ENCODE data around the gene C14orf132. TPM values are rescaled to one million over a fixed set of nuclear protein-coding genes. Genes with fewer than 3 reads are reported as not detected.

Gene C14orf132
- polyA plus RNA-seq, 1 donor: 17.4 TPM

GRCh38 chr14:96082420-96083300 is 43.5 kb downstream of the C14orf132 start:
- DNase-seq (ENCODE audit: low read depth): no peak

GRCh38 chr14:96083667-96084320 is 44.6 kb downstream of the C14orf132 start:
- DNase-seq (ENCODE audit: low read depth): no peak

- no peak for DNase-seq (ENCODE audit: low read depth)
These were observed 45.6 kb downstream of the C14orf132 start for GRCh38 chr14:96084796-96085195.

DNA sequence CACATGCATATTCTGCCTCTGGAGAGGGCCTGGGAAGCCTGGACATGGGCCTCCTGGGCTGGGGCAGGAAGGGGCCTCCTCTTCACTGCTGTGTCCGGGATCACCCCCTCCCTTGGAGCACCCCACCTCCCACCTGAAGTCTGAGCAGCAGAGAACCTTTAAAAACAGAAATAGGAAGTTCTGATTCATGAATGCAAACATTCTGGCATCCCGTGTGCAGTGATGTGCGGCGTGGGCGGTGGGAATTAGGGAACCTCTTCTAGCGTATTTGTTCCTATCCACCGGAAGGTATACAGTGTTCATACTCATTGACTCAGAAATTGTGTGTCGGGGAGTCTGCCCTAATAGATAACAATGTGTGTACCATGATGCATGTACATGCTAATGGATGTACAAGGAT is 46.2 kb downstream of the C14orf132 start:
- no peak for DNase-seq (ENCODE audit: low read depth)

DNA sequence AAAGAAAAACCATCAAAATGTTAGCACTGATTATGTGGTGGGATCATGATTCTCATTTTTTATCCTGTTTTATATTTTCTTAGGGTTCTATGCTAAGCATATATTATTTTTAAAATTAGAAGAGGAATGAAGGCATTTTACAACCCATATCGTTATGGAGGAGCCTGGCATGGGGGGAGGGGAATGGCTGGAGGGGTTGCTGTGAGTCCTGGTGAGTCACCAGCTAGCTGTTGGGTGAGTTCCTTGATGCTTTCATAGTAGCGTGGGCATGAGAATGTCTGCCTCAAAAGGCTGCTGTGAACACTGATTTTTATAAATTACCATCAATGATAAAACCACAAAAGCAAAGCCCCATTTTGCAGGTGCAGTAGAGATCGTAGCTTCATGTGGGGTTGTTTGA is 46.9 kb downstream of the C14orf132 start:
- no peak for DNase-seq (ENCODE audit: low read depth)

GRCh38 chr14:96086574-96087077 is 47.5 kb downstream of the C14orf132 start:
- DNase-seq (ENCODE audit: low read depth): no peak

GRCh38 chr14:96088074-96088473 is 48.9 kb downstream of the C14orf132 start:
- DNase-seq (ENCODE audit: low read depth): no peak

DNA sequence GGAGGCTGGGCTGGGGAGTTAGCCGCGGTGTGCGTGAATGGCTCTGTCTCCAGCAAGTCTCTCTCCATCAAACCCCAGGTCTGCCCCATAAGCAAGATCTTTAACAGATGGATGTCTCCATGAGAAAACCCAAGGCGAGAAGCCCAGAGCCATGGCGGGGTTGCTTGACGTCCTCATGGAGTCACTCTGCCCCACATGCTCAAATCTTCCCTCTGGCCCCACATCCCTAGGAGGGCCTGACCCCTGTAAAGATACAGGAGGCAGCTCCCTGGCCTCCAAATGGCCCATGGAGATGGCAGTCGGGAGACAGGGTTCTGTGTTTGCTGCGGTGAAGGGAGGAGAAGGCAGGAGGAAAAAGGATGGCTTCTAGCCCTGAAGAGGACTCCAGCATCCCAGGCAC is 49.3 kb downstream of the C14orf132 start:
- no peak for DNase-seq (ENCODE audit: low read depth)

- no peak for DNase-seq (ENCODE audit: low read depth)
These were observed 49.7 kb downstream of the C14orf132 start for GRCh38 chr14:96088911-96089310.

DNA sequence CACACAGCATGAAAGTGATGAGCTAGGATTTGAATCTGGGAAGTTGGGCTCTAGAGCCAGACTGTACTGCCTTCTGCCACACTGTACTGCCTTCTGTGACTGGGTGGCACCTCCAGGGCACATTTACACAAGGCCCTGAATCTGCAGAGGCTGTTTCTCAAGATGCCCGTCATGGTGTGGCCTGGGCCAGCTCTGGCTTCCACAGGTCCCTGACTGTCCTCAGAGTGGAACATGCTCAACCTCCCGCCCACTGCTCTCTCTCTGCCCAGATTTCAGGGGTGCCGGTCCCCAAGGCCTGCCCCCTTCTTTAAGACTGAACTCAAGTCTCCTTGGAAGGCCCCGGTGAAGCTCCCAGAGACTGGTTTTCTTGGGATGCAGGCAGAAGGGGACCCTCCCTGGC is 50.2 kb downstream of the C14orf132 start:
- no peak for DNase-seq (ENCODE audit: low read depth)

GRCh38 chr14:96090441-96091148 is 51.4 kb downstream of the C14orf132 start:
- peak; percentile 34 for DNase-seq (ENCODE audit: low read depth)

GRCh38 chr14:96091149-96091693 is 52.1 kb downstream of the C14orf132 start:
- DNase-seq (ENCODE audit: low read depth): no peak

- DNase-seq (ENCODE audit: low read depth): no peak
These were observed 52.8 kb downstream of the C14orf132 start for GRCh38 chr14:96091941-96092411.

DNA sequence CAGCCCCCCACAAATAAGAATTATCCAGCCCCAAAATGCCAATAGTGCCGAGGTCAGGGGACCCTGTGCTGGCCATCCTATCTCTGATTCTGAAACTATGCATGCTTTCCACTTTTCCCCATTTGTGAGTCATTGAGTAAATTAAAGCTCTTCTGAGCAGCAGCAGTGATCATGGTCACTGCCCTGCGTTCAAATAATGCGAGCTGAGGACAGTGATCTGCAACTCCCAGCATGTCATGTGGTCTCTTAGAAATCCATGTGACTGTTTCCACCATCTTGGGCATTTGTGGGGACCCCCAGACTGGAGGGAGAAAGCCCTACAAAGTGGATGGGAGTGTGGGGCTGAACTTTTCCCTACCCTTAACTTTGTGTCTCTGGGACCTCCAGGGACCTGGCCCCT is 53.8 kb downstream of the C14orf132 start:
- no peak for DNase-seq (ENCODE audit: low read depth)

- DNase-seq (ENCODE audit: low read depth): no peak
These were observed 55.0 kb downstream of the C14orf132 start for GRCh38 chr14:96094211-96094610.

- DNase-seq (ENCODE audit: low read depth): no peak
These were observed 55.5 kb downstream of the C14orf132 start for GRCh38 chr14:96094656-96095055.

- no peak for DNase-seq (ENCODE audit: low read depth)
These were observed 55.9 kb downstream of the C14orf132 start for GRCh38 chr14:96095058-96095457.

- DNase-seq (ENCODE audit: low read depth): no peak
These were observed 56.7 kb downstream of the C14orf132 start for GRCh38 chr14:96095581-96096476.

DNA sequence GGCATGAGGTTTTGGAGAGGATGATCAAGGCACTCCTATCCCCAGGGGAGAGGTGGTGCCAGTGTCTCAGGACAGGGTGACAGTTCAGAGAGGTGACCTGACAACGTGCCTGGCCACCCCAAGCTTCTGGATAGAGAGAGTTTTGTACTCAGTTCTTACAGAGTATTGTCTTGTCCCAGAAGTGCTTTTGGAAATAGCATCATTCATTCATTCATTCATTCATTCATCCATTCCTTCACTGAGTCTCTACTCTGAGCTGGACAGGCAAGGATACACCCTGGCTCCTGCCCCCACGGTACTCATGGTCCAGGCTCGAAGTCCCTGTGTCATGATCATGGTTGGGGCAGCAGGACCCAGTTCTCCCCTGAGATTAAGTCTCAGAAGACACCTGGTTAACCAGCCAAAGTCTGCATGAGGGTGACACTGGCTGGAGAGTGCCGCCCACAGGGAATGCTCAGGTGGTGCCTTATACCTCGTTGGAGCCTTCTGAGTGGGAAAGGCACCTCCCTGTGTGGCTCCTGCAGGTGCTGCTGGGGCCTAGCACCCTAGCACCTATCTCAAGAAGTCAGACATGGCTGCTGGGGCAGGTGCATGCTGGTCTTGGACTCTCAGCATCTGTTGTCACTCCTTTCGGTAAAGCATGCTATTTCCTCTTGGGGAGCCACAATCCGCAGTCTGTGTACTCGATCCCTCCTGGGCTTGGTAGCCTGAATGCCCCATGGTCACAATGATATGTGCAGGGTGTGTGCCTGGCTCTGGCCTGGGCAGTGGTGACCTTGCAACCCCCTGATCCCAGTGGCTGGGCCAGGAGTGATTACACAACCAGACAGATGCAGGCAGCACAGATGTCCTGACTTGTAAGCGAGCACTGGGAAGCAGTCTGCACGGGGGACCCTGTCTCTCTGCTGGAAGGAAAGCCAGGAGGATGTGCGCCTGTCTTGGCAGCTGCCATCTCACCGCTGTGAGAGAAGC is 57.8 kb downstream of the C14orf132 start:
- no peak for DNase-seq (ENCODE audit: low read depth)

DNA sequence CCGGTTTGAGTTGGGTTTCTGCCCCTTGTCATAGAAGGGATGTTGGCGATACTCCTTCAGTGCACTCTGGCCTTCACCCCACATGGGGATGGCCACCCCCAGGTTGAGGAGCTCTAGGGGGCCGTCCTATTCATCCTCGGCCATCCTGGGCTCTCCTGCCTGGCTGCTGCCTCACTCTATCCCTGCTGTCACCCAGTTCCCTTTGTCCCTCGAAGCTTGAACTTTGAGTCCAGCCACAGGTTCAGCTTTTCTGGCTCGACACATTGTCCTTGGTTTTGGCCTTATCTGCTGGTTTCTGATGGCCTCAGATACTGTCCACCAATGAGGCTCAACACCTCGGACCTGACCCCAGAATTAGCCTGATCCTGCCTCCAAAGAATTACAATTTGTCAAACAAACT is 58.6 kb downstream of the C14orf132 start:
- DNase-seq (ENCODE audit: low read depth): no peak

All from forelimb muscle (tissue), 1 donor.